ENCODE measurements around the gene KRT15. TPM values are rescaled to one million over a fixed set of nuclear protein-coding genes. Genes with fewer than 3 reads are reported as not detected.

The KRT15 gene
- total and polyA plus RNA-seq, 10 of the 15 experiments (the other 5 are each of a cell fraction or from before 2014, with no cell fraction given), result 0.06 to 0.17 TPM; not detected in 8

- ChIA-PET RAD21 (ENCODE audit: unreplicated experiment) (no interaction called here), SMC1A (ENCODE audit: uncharacterized antibody, unreplicated experiment) (no interaction called here), POLR2A (no interaction called here), CTCF (no interaction called here)
- ATAC-seq, result no peak
- DNase-seq (ENCODE audit: low read depth, low spot score), result no peak
- no peak overlapping the region for H3K4me2 ChIP-seq (ENCODE audit: control insufficient read depth, insufficient read depth)
- H3K36me3 ChIP-seq (ENCODE audit: control insufficient read depth in 2 of 2, insufficient read depth in 2 of 2, low read length in 1 of 2), result no peaks in the 10 kb centered on the region
- FAIRE-seq, result no peak
- no peak overlapping the region for H3K9ac ChIP-seq (ENCODE audit: control insufficient read depth, insufficient read depth, low read length)
- in situ Hi-C loops (cut with MboI), result no loop called here
- WGBS (ENCODE audit: insufficient coverage, insufficient replicate concordance, low lambda C conversion rate, missing lambda C conversion rate), result 1% methylated on average over 6 of the region's 6 CpGs
- intact Hi-C loops (cut with micrococcal nuclease; ENCODE audit: unreplicated experiment), result no loop called here
- H2AFZ ChIP-seq (ENCODE audit: control insufficient read depth, low read depth, low read length), result no peak overlapping the region
- BruUV-seq (replicated peaks), result no TSS peak
- no peak overlapping the region for H3K4me3 ChIP-seq
- H4K20me1 ChIP-seq (ENCODE audit: control insufficient read depth, insufficient read depth), result no peaks in the 10 kb centered on the region
- H3K79me2 ChIP-seq (ENCODE audit: control insufficient read depth, insufficient read depth, low read length), result no peaks in the 10 kb centered on the region
- H3K4me1 ChIP-seq (ENCODE audit: control insufficient read depth, insufficient read depth, low read length), result no peaks in the 10 kb centered on the region
- no peaks in the 10 kb centered on the region for H3K9me3 ChIP-seq (replicated peaks; ENCODE audit: control insufficient read depth, insufficient read depth, low read length)
- H3K27me3 ChIP-seq (replicated peaks in 1 of 2; ENCODE audit: control insufficient read depth in 2 of 2, insufficient read depth in 2 of 2, low read length in 1 of 2), result no peaks in the 10 kb centered on the region; a peak in 2 of 4 replicates
- H3K27ac ChIP-seq (ENCODE audit: control insufficient read depth, insufficient read depth), result no peak overlapping the region
- TF ChIP-seq WRNIP1 (IDR thresholded peaks at IDR 0.05; ENCODE audit: borderline replicate concordance, low read depth, low read length) (no peak), EGR1 (IDR thresholded peaks at IDR 0.05; ENCODE audit: borderline replicate concordance in 1 of 2, low read depth in 2 of 2, low read length in 2 of 2) (no peak), E4F1 (IDR thresholded peaks at IDR 0.05; ENCODE audit: borderline replicate concordance, partially characterized antibody) (no peak), MYC (IDR thresholded peaks at IDR 0.05; ENCODE audit: insufficient read depth, insufficient read length, insufficient replicate concordance, low read length, severe bottlenecking) (no peak), SMAD1 (IDR thresholded peaks at IDR 0.05; ENCODE audit: low read depth, partially characterized antibody) (no peak), ZNF384 (IDR thresholded peaks at IDR 0.05; ENCODE audit: borderline replicate concordance, low read depth, low read length) (no peak), PAX5 (IDR thresholded peaks at IDR 0.05; ENCODE audit: borderline replicate concordance, low read depth, low read length) (no peak), ZSCAN29 (IDR thresholded peaks at IDR 0.05) (no peak), CREB1 (IDR thresholded peaks at IDR 0.05; ENCODE audit: low read depth) (no peak), SREBF1 (IDR thresholded peaks at IDR 0.05; ENCODE audit: low read length) (no peak), EZH2 (IDR thresholded peaks at IDR 0.05; ENCODE audit: borderline replicate concordance, control insufficient read depth, low read depth, low read length) (no peak), ZBED1 (IDR thresholded peaks at IDR 0.05; ENCODE audit: borderline replicate concordance) (no peak), POU2F2 (IDR thresholded peaks at IDR 0.05; ENCODE audit: borderline replicate concordance, low read depth, low read length) (no peak), FOS (IDR thresholded peaks at IDR 0.05; ENCODE audit: borderline replicate concordance, extremely low read depth, insufficient read length) (no peak), BMI1 (IDR thresholded peaks at IDR 0.05; ENCODE audit: borderline replicate concordance) (no peak), BCL3 (IDR thresholded peaks at IDR 0.05; ENCODE audit: borderline replicate concordance, insufficient read depth, low read depth, low read length, poor library complexity, severe bottlenecking) (no peak), USF1 (IDR thresholded peaks at IDR 0.05; ENCODE audit: borderline replicate concordance, extremely low read length, insufficient read depth, low read depth, low read length) (no peak)
- TF ChIP-seq, protein P1, sequence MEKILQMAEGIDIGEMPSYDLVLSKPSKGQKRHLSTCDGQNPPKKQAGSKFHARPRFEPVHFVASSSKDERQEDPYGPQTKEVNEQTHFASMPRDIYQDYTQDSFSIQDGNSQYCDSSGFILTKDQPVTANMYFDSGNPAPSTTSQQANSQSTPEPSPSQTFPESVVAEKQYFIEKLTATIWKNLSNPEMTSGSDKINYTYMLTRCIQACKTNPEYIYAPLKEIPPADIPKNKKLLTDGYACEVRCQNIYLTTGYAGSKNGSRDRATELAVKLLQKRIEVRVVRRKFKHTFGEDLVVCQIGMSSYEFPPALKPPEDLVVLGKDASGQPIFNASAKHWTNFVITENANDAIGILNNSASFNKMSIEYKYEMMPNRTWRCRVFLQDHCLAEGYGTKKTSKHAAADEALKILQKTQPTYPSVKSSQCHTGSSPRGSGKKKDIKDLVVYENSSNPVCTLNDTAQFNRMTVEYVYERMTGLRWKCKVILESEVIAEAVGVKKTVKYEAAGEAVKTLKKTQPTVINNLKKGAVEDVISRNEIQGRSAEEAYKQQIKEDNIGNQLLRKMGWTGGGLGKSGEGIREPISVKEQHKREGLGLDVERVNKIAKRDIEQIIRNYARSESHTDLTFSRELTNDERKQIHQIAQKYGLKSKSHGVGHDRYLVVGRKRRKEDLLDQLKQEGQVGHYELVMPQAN (conservative IDR thresholded peaks at IDR 0.05), result no peak
Measured at GRCh38 chr17:41464682-41465081, 54.0 kb downstream of the KRT15 start.

All from GM12878 (cell line).